Ishikawa (cell line): ENCODE results near the gene HCK.

ENCODE experiments used
- CEBPB ChIP-seq: IDR thresholded peaks from 2 replicates; pipeline ENCODE4 v1.6.1; 2012
- CREB1 ChIP-seq: IDR thresholded peaks from 2 replicates; pipeline ENCODE4 v1.6.1; 2012; ENCODE audit warnings: low read depth
- EGR1 ChIP-seq: IDR thresholded peaks from 2 replicates; pipeline ENCODE4 v1.6.1; 2012
- EP300 ChIP-seq: IDR thresholded peaks from 2 replicates; pipeline ENCODE4 v1.6.1; 2012; ENCODE audit warnings: borderline replicate concordance
- FOXM1 ChIP-seq: IDR thresholded peaks from 2 replicates; pipeline ENCODE4 v1.6.1; 2012; ENCODE audit warnings: low read depth, borderline replicate concordance
- NFIC ChIP-seq: IDR thresholded peaks from 2 replicates; pipeline ENCODE4 v1.6.1; 2012
- RAD21 ChIP-seq: IDR thresholded peaks from 2 replicates; pipeline ENCODE4 v1.6.1; 2012; ENCODE audit warnings: low read depth
- TAF1 ChIP-seq: IDR thresholded peaks from 2 replicates; pipeline ENCODE4 v1.6.1; 2012; ENCODE audit warnings: low read depth, mild to moderate bottlenecking
- TCF12 ChIP-seq: IDR thresholded peaks from 2 replicates; pipeline ENCODE4 v1.6.1; 2012; ENCODE audit warnings: low read depth
- TEAD4 ChIP-seq: IDR thresholded peaks from 2 replicates; pipeline ENCODE4 v1.6.1; 2012
- YY1 ChIP-seq: IDR thresholded peaks from 2 replicates; pipeline ENCODE4 v1.6.1; 2012; ENCODE audit warnings: low read depth
- ZBTB7A ChIP-seq: IDR thresholded peaks from 2 replicates; pipeline ENCODE4 v1.6.1; 2012; ENCODE audit warnings: low read depth
- TF ChIP-seq, protein P1 (sequence below): IDR thresholded peaks from 2 replicates; pipeline ENCODE4 v1.6.1; 2012
- TF ChIP-seq, protein P2 (sequence below): IDR thresholded peaks from 2 replicates; pipeline ENCODE4 v1.6.1; 2012; ENCODE audit warnings: low read depth, mild to moderate bottlenecking
- TF ChIP-seq, protein P3 (sequence below): IDR thresholded peaks from 2 replicates; pipeline ENCODE4 v1.6.1; 2012

HCK gene

DNA sequence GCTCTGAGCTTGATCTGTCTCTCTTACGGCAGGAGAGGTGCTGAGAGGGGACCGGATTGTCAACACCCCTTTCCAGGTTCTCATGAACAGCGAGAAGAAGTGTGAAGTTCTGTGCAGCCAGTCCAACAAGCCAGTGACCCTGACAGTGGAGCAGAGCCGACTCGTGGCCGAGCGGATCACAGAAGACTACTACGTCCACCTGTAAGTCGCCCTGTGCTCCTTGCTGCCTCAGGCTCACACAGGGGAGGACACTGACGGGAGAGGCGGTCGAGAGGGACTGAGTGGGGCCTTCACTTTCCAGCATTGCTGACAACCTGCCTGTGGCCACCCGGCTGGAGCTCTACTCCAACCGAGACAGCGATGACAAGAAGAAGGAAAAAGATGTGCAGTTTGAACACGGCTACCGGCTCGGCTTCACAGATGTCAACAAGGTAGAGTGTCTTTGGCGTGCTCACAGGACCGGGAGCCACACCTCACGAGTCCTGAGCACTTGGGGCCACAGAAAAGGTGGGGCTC, 89.5 kb downstream of the HCK start:
- TF ChIP-seq ZBTB7A, result no peak
- no peak for TF ChIP-seq RAD21
- TF ChIP-seq EP300, result no peak
- no peak for TF ChIP-seq EGR1
- no peak for TF ChIP-seq FOXM1
- TF ChIP-seq, protein P1, sequence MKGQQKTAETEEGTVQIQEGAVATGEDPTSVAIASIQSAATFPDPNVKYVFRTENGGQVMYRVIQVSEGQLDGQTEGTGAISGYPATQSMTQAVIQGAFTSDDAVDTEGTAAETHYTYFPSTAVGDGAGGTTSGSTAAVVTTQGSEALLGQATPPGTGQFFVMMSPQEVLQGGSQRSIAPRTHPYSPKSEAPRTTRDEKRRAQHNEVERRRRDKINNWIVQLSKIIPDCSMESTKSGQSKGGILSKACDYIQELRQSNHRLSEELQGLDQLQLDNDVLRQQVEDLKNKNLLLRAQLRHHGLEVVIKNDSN, result no peak
- TF ChIP-seq TCF12, result no peak
- TF ChIP-seq, protein P2, sequence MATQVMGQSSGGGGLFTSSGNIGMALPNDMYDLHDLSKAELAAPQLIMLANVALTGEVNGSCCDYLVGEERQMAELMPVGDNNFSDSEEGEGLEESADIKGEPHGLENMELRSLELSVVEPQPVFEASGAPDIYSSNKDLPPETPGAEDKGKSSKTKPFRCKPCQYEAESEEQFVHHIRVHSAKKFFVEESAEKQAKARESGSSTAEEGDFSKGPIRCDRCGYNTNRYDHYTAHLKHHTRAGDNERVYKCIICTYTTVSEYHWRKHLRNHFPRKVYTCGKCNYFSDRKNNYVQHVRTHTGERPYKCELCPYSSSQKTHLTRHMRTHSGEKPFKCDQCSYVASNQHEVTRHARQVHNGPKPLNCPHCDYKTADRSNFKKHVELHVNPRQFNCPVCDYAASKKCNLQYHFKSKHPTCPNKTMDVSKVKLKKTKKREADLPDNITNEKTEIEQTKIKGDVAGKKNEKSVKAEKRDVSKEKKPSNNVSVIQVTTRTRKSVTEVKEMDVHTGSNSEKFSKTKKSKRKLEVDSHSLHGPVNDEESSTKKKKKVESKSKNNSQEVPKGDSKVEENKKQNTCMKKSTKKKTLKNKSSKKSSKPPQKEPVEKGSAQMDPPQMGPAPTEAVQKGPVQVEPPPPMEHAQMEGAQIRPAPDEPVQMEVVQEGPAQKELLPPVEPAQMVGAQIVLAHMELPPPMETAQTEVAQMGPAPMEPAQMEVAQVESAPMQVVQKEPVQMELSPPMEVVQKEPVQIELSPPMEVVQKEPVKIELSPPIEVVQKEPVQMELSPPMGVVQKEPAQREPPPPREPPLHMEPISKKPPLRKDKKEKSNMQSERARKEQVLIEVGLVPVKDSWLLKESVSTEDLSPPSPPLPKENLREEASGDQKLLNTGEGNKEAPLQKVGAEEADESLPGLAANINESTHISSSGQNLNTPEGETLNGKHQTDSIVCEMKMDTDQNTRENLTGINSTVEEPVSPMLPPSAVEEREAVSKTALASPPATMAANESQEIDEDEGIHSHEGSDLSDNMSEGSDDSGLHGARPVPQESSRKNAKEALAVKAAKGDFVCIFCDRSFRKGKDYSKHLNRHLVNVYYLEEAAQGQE, result no peak
- TF ChIP-seq NFIC, result no peak
- no peak for TF ChIP-seq TAF1

DNA sequence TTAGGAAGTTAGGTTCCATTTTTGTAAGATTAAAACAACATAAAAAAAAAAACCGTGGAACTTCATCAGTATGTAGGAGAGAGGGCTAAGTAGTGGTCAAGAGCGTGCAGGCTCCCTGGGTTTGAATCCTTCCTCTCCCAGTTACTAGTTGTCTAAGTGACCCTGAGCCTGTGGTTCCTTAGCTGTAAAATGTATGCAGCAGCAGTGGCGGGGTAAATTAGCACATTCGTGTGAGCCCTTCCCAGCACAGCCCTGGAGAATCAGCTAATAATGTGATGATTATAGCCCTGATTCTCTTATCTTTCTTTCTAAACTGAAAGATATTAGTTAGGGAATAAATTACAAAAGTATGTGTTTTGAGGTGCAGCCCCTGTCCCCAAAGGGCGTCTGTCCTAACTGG, 90.0 kb downstream of the HCK start:
- TF ChIP-seq EGR1 (no peak), FOXM1 (no peak), TEAD4 (no peak), EP300 (no peak), YY1 (no peak), RAD21 (no peak), CREB1 (no peak), ZBTB7A (no peak), TAF1 (no peak), NFIC (no peak), TCF12 (no peak), CEBPB (no peak)
- TF ChIP-seq, protein P3, sequence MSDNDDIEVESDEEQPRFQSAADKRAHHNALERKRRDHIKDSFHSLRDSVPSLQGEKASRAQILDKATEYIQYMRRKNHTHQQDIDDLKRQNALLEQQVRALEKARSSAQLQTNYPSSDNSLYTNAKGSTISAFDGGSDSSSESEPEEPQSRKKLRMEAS, result no peak
- TF ChIP-seq, protein P1, result no peak
- TF ChIP-seq, protein P2, result no peak

DNA sequence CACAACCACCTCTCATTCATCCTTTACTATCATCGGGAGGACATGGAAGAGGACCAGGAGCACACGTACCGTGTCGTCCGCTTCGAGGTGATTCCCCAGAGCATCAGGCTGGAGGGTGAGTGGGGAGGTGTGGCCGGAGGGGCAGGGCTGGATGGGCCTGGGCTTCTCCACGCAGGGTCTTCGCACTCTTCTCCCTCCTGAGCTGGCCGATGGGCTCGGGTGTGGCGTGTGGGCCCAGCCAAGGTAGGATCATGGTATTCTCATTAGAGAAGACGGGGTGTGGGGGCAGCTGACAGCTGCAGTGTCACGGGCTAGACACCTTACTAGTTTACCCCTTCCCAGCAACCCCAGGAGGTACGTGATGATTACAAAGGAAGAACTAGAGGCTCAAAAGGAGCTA, 90.9 kb downstream of the HCK start:
- TF ChIP-seq TEAD4, result no peak
- TF ChIP-seq CREB1, result no peak

DNA sequence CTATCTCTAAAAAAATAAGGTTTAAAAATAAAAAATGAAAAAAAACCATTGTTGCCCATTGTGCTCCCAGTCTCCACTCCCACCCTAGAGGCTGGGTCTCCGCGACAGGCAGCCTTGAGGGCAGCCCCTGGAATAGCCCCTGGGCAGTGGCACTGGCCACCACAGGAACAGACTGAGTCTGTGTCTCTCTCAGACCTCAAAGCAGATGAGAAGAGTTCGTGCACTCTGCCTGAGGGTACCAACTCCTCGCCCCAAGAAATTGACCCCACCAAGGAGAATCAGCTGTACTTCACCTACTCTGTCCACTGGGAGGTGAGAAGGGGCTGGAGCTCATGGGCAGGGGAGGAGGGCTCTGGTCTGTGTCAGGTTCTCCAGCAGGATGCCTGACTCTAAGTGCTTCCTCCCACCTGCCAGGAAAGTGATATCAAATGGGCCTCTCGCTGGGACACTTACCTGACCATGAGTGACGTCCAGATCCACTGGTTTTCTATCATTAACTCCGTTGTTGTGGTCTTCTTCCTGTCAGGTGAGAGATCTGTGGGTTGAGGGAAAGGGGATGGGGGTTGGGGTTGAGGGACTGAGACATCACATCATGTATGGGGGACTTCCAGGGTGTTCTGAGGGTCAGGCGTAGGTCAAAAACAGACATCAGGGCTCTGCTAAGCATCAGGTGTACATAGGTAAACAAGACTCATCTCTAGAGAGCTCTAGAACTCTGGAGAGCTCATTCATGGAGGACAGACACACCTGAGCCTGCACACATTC, 93.0 kb downstream of the HCK start:
- TF ChIP-seq EP300, result no peak
- TF ChIP-seq, protein P3, result no peak
- TF ChIP-seq TAF1, result no peak
- no peak for TF ChIP-seq YY1
- TF ChIP-seq CEBPB, result no peak
- no peak for TF ChIP-seq NFIC
- TF ChIP-seq FOXM1, result no peak
- no peak for TF ChIP-seq ZBTB7A
- TF ChIP-seq RAD21, result no peak
- TF ChIP-seq CREB1, result no peak
- TF ChIP-seq, protein P1, result no peak
- no peak for TF ChIP-seq EGR1
- TF ChIP-seq, protein P2, result no peak
- TF ChIP-seq TEAD4, result no peak
